GM19035 (cell line): ENCODE measurements around the gene ONECUT3.

ENCODE experiments used
- ATAC-seq: cut with Tn5 transposase; IDR thresholded peaks from one replicate; pipeline ENCODE4 v1.9.1; 2021; ENCODE audit not compliant: unreplicated experiment

Gene ONECUT3

GRCh38 chr19:1828279-1829238 lies 75.3 kb downstream of the ONECUT3 start:
- no peak for ATAC-seq

- ATAC-seq: no peak
Observed at GRCh38 chr19:1829958-1830357, 76.7 kb downstream of the ONECUT3 start.

GRCh38 chr19:1830568-1830967 lies 77.3 kb downstream of the ONECUT3 start:
- no peak for ATAC-seq
